HK-2 (cell line): ENCODE data around the gene GYPA.
"Not testable (repeated sequence)": the region's sequence is repeated elsewhere in the genome, so short reads cannot be mapped to it uniquely, and the experiment has no call there.

Experiments used
- DNase-seq: peaks from one replicate; pipeline ENCODE4 v3.0.0-alpha.2; 2018; ENCODE audit not compliant: unreplicated experiment

Gene GYPA

GRCh38 chr4:144128709-144129320, 11.7 kb downstream of the GYPA start:
- DNase-seq = not testable (repeated sequence)

GRCh38 chr4:144125109-144125508, 15.4 kb downstream of the GYPA start:
- not testable (repeated sequence) for DNase-seq

GRCh38 chr4:144123982-144124635, 16.4 kb downstream of the GYPA start:
- DNase-seq = not testable (repeated sequence)

GRCh38 chr4:144123269-144123668, 17.2 kb downstream of the GYPA start:
- DNase-seq = not testable (repeated sequence)

GRCh38 chr4:144119752-144120151, 20.8 kb downstream of the GYPA start:
- not testable (repeated sequence) for DNase-seq

GRCh38 chr4:144115519-144115918, 25.0 kb downstream of the GYPA start:
- DNase-seq = no peak

- DNase-seq = no peak
Observed at GRCh38 chr4:144113546-144113945, 27.0 kb downstream of the GYPA start.

- DNase-seq = no peak
Observed at GRCh38 chr4:144104509-144105130, 35.9 kb downstream of the GYPA start.

- not testable (repeated sequence) for DNase-seq
Observed at GRCh38 chr4:144097776-144098175, 42.7 kb downstream of the GYPA start.

GRCh38 chr4:144093995-144094394, 46.5 kb downstream of the GYPA start:
- DNase-seq = not testable (repeated sequence)

GRCh38 chr4:144091181-144091580, 49.3 kb downstream of the GYPA start:
- DNase-seq = not testable (repeated sequence)

- no peak for DNase-seq
Observed at GRCh38 chr4:144090744-144091143, 49.8 kb downstream of the GYPA start.

GRCh38 chr4:144082053-144082452, 58.5 kb downstream of the GYPA start:
- not testable (repeated sequence) for DNase-seq

GRCh38 chr4:144080135-144080534, 60.4 kb downstream of the GYPA start:
- not testable (repeated sequence) for DNase-seq

- not testable (repeated sequence) for DNase-seq
Observed at GRCh38 chr4:144078746-144079145, 61.8 kb downstream of the GYPA start.

GRCh38 chr4:144061556-144061955, 79.0 kb downstream of the GYPA start:
- DNase-seq = not testable (repeated sequence)

GRCh38 chr4:144060234-144060859, 80.2 kb downstream of the GYPA start:
- DNase-seq = not testable (repeated sequence)
